ENCODE measurements around the gene HLA-DOA.

The HLA-DOA gene

DNA sequence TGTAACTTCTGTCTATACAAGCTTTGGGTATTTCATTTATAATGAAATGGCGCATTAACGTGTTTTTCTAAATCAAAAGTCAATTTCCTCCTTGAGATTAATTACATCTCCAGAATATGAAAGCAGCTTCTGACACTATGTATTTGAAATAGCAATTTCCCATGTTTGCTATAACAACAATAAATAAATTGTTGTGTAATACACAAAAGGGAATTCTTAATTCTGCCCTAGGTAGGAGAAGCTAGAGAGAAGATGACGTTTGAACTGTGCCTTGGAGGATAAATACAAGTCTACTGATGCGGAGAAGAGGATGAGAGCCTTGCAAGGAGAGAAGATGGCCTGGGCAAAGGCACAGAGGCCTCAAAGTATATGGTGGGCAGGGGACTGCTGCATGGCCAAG is 7.6 kb upstream of the HLA-DOA start:
- DNase-seq (ENCODE audit: low read depth) = no peak

DNA sequence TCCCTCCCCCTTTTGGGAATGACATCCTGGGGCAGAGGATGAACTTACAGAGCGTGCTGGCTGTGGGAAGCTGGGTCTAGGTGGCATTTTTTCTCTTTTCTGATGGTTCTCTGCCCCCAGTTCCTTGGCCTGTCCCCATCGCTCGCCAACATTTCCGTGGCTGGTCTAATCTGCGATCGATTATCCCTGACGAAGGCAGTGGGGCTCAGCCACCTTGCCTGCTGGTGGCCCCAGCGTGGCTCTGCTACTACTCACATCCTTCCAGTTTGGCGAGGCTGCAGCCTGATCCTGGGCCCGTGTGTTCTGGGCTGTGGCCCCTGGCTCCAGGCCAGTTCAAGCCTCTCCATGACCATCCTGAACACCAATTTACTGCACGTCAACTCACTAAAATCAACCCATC is 6.4 kb upstream of the HLA-DOA start:
- no peak for DNase-seq (ENCODE audit: low read depth)

DNA sequence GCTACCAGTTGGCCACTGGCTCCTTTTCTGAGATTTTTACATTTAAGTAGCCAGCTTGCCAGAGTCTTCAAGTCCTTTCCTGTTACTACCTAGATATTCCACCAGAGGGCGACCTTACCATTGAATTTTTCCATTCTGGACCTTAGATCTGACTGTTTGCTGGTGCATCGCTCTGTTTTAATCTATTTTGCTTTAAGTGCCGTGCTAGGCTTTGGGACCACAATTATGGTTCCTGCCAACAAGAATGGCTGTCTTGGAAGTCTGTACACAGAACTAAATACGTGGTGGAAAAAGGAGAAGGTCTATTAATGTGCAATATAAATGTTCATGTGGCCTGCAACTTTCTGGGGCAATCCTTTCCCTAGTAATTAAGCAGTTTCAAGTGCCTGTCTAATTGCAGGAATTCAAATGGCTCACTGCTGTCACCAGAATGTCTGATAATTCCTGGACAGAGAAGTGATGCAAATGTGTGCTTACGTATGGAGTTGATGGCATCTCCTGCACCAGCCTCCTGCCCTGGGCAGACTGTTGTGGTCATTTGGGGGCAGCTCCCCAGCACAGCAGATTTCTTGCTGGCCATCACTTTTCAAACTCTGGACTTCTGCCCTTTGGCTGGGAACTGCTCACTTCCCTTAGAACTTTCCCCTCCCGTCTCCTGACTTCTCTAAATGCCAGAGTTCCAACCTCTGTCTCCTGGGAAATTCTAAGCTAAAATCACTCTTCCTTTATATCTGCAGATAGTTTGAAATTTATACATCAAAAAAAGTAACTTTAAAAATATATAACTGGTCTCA is 5.6 kb upstream of the HLA-DOA start:
- DNase-seq (ENCODE audit: low read depth) = peak; percentile 42

DNA sequence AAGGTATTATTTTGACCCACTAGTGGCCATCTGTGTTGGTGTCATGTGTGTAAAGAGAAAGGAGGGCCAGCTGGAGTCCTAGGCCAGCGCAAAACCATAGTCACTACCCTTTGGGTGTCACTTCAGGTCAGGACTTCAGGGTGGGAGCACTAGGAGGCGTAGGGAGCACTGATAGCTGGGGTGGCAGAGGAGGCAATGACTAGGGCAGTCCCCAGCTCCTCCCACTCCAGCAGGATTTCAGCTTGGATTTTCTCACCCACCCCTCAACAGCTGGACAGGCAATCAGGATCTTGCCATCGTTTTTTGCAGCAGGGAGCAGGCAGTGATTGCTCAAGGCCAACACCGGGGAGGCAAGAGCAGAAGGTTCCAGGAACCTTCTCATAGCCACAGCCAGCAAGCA is 4.2 kb upstream of the HLA-DOA start:
- DNase-seq (ENCODE audit: low read depth) = no peak

DNA sequence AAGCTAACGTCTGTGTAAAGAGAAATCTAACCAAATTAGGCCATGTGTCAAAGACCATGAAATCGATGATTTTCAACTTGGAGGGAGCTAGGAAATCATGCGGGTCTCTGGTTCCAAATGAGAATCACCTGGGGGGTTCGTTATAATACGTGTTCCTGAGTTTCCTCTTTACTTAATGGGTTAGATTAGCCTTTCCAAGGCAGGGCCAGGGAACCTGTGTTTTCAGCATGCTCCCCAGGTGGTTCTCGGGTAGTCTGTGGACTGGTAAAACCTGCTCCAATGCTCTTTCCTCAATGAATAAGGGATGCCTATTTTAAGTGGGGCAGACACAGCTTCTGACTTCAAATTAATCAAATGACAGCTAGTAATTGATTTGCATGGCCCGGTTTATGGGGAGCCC is 965 bp upstream of the HLA-DOA start:
- no peak for DNase-seq (ENCODE audit: low read depth)

DNA sequence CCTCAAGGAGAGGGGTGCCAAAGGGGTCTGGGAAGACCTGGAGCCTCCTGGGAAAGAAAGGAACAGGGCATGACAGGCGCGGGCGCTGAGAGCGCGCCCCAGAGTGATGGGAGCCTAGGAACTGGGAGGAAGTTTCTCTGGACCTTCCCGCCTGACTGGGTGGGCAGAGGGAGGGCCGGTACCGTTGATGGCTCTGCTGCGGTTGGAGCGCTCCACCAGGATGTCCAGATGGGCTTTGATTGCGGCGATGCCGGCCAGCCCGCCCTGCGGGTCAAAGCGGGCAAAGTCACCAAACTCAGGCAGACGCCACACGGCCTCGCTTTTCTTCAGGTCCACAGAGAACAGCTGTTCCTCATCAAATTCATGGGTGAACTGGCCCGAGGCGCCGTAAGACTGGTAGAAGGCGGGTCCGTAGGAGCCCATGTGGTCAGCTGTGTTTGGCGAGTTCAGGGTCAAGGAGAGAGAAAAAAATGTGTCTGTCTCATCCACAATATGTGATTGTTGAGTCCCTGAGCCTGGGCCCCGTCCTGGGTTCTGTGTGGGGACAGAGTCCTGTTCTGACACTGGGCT is 1.5 kb downstream of the HLA-DOA start:
- no peak for DNase-seq (ENCODE audit: low read depth)

DNA sequence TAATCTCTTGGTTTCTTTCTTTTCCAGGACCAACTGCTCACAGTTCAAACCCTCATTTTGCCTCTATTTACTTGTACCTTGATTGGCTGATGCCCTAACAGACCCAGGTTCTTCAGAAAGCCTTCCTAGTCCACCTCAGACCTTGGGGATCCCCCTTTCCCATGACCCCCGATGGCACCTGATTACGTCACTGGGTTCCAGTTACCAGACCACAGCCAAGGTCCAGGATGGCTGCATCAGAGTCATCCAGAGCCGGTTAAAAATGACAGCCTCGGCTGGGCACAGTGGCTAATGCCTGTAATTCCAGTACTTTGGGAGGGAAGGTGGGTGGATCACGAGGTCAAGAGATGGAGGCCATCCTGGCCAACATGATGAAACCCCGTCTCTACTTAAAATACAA is 4.5 kb downstream of the HLA-DOA start:
- no peak for DNase-seq (ENCODE audit: low read depth)

DNA sequence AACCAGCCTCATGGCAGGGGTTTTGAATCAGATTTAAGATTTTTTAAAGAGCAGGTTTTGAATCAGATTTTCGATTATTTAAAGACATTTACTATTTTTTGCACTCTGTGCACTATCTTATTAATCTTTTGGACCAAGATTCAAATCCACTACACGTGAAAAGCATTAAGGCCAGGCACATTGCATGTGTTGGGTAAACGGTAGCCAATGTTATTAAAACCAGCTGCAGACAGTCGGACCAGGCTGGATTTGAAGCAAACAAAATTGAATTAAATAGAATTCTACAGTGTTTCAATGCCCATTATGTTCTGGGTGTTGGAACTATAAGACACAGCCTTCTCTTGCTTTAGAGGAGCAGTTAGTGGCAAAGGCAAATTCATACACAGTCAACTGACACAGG is 7.7 kb downstream of the HLA-DOA start:
- no peak for DNase-seq (ENCODE audit: low read depth)

DNA sequence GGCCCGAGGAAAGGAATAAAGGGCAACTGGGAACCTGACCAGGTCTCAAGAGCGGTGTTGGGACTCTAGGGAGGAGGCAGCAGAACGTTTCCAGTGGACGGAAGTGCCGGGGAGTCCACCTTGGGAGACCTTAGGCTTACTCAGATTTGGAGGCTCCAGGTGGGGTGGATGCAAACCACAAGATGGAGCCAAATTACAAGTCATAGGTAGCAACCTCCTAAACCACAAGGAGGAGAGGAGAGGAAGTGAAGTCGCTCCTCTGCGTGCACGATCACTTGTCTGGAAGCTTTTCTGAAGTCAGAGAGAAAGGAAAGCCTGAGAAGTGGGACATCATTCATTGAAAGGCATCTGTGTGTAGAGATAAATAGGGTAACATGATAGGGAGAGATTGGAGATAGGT is 9.3 kb downstream of the HLA-DOA start:
- DNase-seq (ENCODE audit: low read depth) = no peak

DNA sequence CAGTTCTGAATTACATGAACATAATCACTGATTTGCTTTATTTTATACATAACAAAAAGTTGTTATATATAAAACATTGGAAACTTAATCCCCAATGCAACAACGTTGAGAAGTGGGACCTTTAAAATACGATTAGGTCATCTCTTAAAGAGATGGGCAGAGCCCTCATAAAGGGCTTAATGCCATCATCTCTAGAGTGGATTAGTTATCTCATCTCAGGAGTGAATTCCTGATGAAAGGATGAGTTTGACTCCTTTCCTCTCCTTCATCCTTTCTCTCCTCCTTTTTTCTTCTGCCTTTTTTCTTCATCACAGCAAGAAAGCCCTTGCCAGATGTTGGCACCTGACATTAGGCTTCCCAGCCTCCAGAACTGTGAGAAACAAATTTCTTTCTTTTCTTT is 13.9 kb downstream of the HLA-DOA start:
- no peak for DNase-seq (ENCODE audit: low read depth)

DNA sequence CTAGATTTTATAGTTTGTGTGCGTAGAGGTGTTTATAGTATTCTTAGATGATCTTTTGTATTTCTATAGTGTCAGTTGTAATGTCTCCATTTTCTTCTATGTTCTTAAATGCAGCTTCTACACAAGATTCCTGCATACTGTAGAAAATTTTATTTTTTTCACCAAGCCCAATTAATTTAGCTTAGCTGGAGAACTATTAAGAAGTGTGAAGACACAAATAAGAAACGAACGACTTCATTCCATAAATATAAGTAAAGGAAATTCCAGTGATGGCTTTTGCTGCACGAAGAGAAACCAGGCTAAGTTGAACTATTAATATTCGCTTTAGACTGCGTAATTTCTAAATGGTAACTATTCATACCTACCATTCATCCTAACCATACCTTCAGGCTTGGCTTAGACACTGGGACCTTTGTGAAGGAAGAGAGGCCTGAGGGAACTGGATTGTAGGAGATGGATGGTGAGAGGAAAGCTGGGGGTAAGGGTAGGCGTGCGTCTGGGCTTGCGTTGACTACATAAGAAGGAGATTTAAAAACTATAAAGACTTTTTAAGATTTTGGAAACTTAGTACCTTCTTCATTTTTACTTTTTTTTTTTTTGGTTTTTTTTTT is 15.9 kb downstream of the HLA-DOA start:
- DNase-seq (ENCODE audit: low read depth) = no peak

DNA sequence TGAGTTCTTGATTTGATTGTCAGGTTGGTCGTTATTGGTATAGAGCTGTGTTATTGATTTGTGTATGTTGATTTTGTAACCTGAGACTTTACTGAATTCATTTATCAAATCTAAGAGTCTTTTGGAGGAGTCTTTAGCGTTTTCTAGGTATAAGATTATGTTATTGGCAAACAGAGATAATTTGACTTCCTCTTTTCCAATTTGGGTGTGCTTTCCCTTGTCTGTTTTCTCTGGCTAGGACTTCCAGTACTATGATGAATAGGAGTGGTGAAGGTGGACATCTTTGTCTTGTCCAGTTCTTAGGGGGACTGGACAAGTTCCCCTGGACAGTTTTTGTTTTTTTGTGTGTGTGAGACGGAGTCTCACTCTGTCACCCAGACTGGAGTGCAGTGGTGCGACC is 17.4 kb downstream of the HLA-DOA start:
- DNase-seq (ENCODE audit: low read depth) = no peak

DNA sequence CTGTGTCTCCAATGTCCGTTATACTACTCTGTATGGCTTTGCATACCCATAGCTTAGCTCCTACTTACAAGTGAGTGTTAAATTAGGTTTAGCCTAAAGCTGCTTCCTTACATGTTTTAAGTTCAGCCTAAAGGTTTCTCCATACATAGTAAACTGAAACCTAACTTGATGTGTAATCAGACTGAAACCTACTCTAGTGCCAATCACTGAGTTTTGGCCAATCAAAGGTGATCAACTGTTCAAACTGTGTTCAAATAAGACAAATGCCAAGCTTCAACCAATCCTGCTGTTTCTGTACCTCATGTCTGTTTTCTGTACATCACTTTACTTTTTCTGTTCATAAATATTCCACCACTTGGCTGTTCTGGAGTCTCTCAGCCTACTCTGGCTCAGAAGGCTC is 20.0 kb downstream of the HLA-DOA start:
- DNase-seq (ENCODE audit: low read depth) = no peak

DNA sequence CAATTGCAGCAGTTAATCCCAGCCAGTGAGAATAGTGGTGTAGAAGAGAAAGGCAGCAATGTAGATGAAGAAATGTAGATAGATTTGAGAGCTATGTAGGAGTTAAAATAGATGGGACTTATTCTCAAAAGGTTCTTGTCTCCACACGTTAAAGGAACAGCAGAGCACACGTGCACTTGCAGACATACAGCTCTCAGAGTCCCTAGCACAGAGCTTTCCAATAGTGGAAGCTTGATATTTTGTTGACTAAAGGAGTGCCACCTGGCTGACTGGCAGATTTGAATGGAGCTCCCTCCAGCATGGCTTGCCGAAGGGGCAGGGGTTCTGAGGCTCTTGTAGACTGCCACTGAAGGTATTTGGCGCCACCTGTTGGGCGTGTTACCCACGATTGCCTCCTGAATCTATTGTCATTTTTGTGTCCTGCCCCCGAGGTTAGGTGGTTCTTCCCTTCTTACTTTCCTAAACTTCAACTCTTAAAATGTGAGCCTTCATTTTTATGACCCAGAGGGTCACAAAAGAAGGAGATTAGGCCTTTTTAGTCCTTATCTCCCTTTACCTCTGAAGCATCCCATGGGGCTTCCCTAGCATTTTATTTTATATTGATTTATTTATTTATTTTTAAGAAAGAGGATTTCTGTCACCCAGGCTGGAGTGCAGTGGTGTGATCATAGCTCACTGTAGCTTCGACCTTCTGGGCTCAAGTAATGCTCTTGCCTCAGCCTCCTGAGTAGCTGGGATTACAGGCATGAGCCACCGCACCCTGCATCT is 24.6 kb downstream of the HLA-DOA start:
- DNase-seq (ENCODE audit: low read depth) = no peak

DNA sequence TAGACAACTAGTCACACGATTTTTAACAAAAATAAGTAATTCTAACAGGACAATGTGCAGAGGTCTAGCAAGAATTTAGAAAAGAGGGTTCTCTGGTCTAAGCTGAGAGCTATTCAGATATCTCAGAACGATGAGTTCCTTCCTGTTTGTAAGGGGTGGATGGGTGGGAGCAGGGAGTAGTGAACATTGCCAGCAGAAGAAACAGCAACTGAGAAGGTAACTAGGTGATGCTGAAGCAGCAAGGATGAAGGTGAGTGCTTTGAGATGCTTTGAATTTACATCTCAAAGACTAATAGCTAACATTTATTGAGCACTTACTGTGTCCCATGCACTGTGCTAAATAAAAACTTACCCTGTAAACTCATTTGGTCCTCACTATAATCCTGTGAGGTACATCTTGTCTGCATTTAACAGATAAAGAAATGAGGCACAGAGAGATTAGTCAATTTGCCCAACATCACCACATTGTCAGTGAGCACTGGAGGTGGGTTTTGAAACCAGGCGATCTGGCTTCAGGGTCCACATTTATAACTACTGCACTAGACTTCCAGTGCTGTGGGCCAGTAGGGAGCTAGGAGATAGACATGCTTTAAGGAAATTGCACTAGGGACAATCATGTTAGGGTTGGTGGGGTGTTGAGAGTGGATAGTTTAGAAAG is 25.3 kb downstream of the HLA-DOA start:
- no peak for DNase-seq (ENCODE audit: low read depth)

DNA sequence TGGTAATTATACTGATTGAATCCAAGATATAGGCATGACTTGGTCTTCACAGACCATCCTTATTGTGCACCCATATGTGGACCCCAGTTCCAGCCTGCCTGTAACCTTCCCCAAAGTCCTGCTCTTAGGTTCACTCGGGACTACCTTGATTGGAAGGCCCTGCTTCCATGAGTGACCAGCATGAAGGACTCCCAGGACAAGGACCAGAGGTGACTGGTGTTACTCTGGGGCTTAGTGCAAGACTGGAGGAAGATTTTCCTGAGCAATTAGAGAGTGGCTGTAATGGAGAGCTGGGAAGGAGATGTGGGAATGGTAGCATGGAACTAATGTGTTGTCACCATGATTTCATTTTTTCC is 25.9 kb downstream of the HLA-DOA start:
- no peak for DNase-seq (ENCODE audit: low read depth)

DNA sequence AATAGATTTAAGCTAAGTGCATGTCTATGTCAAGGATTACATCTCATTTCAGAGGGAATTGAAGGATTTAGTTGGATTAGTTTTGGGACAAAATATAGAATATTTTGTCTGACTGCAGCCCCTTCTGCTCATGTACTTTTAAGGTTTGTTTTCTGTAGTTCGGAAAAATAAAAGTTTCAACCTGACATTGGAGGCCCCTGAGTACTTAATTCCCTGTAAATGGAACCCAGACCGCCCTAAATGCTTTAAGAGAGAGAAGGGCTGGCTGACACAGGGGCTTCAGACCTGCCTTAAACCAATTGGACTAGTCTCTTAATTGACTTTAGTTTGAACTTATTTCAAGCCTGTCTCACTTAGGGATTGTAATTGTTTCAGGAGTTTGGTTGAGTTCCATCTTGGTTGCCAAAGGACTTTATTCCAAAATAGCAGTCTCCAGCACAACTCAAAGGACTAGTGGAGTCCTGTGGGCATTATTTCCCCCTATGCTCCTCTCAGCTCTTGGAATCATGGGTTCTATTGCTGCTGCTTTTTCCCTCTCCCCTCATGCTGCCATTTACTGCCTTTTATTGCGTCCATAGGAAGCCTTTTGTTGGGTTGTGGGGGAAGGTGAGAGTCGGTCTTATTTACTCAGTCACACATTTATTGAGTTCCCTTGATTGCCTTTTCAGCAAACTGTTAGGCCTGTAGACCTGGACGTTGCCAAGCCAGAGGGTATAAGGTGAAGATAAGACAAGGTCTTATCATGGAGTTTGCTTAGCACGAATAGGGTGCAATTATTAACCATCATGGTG is 26.5 kb downstream of the HLA-DOA start:
- no peak for DNase-seq (ENCODE audit: low read depth)

DNA sequence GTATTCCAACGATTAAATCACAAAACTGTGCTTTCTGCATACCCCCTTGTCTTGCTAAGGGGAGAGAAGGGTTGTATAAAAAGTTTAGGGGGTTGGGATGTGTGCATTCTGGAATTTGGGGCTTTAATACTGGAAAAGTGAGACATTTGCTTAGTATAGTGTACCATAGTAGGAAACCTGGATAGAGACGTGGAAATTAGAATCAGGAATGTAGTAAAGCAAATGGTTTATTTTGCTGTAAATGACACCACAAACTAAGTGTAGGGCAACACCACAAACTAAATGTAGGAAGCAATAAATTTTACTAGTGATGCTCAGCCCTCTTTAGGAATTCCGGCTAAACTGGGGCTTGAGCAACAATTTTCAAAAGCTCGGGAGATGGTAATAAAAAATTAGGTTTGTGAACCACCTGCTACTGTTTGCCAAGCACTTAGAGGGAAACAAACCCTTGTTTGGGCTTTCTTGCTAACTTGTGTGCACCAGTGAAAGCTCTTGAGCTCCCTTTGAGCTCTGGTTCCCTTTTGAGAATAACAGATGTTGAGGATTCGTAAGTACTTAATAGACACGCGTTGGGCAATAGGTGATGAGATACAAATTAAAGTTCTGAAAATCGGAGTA is 27.2 kb downstream of the HLA-DOA start:
- DNase-seq (ENCODE audit: low read depth) = no peak

DNA sequence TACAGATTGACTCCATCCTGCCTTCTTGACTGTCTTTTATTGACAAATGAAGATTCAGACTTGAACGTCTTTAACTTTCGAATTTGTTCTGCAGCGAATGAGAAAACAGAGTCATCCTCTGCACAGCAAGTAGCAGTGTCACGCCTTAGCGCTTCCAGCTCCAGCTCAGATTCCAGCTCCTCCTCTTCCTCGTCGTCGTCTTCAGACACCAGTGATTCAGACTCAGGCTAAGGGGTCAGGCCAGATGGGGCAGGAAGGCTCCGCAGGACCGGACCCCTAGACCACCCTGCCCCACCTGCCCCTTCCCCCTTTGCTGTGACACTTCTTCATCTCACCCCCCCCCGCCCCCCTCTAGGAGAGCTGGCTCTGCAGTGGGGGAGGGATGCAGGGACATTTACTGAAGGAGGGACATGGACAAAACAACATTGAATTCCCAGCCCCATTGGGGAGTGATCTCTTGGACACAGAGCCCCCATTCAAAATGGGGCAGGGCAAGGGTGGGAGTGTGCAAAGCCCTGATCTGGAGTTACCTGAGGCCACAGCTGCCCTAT is 28.8 kb downstream of the HLA-DOA start:
- DNase-seq (ENCODE audit: low read depth) = no peak

DNA sequence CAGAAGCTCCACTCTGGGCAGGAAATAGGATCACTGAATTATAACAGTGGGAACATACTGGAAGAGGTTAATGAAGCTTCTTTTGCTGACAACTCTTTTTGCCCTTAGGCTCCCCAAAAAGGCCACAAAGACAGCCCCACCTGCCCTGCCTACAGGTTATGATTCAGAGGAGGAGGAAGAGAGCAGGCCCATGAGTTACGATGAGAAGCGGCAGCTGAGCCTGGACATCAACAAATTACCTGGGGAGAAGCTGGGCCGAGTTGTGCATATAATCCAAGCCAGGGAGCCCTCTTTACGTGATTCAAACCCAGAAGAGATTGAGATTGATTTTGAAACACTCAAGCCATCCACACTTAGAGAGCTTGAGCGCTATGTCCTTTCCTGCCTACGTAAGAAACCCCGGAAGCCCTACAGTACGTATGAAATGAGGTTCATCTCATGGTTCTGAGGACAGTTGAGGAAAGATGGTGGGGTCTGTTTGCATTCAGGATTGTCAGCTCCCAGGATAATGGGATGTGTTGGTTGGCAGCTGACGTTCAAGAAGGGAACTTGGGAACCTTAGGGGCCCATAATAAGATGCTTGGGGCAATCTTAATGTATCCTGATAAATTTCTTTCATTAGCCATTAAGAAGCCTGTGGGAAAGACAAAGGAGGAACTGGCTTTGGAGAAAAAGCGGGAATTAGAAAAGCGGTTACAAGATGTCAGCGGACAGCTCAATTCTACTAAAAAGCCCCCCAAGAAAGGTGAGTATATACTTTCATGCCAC is 29.5 kb downstream of the HLA-DOA start:
- DNase-seq (ENCODE audit: low read depth) = no peak
